Measurements from ENCODE around the gene ESYT1.

The ESYT1 gene

DNA sequence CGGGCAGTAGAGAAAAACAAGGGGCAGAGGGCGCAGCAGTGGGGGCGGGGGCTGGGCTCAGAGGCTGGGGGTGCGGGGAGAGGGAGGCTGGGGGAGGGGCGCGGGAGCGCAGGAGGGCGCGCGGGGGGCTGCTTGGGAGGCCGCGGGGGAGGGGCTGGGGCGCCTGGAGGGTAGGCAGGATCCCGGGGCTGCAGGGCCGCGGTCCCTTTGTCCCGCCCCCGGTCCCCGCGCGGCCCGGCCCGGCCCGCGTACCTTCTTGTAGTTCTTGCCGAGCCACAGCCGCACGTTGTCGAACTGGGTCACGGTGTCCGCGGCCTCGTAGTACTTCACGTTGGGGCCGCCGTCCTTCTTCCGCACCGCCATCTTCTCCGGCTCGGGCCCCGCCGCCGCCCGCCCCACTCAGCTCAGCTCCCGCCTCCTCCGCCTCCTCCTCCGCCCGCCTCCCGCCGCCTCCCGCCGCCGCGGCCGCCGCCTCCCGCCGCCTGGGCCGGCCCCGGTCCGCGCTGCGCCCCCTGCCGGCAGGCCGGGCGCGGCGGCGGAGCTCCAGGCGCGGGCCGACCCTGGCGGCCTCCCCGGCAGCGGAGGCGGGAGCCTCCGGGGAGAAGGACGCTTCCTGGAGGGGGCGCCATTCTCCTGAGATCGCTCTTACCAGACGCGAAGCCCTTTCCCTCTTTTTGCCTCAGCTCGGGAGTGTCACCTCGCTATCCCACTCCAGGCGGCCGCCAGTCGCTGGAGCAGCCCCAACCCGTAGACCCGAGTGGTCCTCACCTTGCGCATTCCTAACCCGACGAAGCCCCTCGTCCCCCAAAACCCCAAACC is 61.2 kb downstream of the ESYT1 start, which contains the start of gene SMARCC2:
Gene SMARCC2 (minus strand): TSS at position 385 of the 819 bp plus-strand sequence. CDS start 22 bp downstream, at position 363.
- DNase-seq = peak; percentile 89

DNA sequence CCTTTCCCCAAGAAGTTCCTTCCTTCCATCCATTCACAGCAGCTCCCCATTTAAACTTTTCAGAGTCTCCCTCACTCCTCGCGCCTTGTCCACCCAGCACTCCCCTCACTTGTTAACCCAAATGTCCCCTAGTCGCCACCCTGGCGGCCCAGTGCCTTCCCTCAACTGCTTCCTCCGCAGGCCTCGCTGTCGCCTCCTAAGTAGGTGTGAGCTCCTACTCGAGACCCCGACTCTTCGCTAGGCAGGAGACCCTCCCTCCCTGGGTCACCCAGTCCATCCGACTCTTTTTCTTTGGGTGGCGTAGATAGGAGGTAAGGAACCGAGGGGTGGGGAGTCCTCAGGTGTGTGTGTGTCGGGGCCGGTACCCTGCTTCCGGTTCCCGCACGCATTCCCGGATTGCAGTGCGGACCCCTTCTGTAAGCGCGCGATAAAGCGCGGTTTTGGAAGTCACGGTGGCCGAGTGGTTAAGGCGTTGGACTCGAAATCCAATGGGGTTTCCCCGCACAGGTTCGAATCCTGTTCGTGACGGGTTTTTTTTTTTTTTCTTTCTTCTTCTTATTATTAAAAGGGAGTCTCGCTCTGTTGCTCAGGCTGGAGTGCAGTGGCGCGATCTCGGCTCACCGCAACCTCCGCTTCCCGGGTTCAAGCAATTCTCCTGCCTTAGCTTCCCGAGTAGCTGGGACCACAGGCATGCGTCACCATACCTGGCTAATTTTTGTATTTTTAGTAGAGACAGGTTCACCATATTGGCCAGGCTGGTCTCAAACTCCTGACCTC is 62.0 kb downstream of the ESYT1 start:
- DNase-seq = peak; percentile 94

DNA sequence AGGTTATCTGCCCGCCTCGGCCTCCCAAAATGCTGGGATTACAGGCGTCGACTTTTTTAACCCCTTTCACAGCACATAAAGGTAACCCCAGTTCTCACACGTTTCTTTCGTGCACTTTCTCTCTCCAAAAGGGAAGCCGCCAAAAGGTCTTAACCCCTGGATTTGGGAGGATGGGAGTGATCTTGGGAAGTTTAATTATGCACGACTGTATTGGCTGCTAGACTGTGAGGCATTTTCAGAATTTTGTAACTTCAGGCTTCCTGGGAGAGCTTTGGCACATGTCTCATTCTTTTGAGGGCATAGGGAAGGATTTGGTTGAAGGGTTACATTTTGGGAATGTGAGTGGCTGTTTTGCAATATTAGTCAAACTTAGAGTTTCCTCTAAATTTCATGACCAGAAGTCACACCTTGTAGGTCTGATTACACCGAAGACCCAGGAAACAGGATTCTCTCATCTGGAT is 62.7 kb downstream of the ESYT1 start:
- DNase-seq = no peak

DNA sequence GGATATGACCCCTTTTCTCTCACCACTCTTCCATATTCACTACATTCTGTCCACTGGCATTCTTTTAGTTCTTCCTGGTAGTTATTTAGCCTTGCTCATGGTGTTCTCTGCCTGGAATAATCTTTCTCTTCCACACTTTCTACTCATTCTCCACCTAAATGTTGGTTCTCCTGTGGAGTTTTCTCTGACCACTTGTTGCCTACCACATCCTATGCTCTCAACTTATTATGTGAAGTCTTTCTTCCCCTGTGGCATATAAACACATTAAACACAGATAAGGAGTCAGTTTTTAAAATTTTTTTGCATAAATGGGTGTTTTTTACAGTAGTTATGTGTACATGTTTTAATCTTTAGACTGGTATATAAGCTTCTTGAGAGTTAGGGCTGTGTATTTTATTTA is 64.5 kb downstream of the ESYT1 start:
- DNase-seq = no peak

DNA sequence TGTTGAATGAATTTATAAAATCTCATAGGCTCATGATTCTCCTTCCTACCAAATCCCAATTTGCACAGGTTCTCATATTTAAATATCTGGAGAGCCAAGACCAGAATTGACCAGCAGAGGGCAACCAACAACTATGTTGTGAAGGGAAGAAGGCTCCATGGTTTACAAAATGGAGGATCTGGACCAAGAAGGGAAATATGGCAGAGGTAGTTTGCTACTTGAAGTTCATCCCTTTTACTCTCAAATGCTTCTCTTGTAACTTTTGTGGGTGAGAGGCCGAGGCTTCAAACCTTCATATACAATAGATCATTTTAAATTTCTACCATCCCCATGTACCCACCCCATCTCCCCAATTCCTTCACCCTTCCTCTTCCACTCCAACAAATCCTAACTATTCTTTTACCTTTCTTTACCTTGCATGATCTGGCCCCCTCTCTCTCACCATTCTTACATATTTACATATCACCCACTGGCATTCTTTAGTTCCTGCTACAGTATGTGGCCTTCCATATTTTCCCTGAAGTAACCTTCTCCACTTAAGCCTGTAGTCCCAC is 65.0 kb downstream of the ESYT1 start:
- peak; percentile 79 for DNase-seq
